Esophagus (tissue), 2 donors: ENCODE measurements around the gene FNDC1. TPM values are rescaled to one million over a fixed set of nuclear protein-coding genes. Genes with fewer than 3 reads are reported as not detected.

Source experiments
- H3K27ac ChIP-seq, 2 donors: one replicate each; pipeline ENCODE4 v1.5.1; 2013; ENCODE audit warnings: low read depth in 2 of 2, mild to moderate bottlenecking in 2 of 2, inconsistent platforms in 1 of 2, low read length in 1 of 2, moderate library complexity in 1 of 2
- H3K27me3 ChIP-seq, 2 donors: one replicate each; pipeline ENCODE4 v1.6.1; 2013; ENCODE audit warnings: low read length in 2 of 2, control low read depth in 1 of 2, mild to moderate bottlenecking in 1 of 2; ENCODE audit not compliant: insufficient read depth in 2 of 2, control insufficient read depth in 1 of 2
- H3K36me3 ChIP-seq, 2 donors: one replicate each; pipeline ENCODE4 v1.6.1; 2013; ENCODE audit warnings: low read length in 1 of 2; ENCODE audit not compliant: control insufficient read depth in 2 of 2, insufficient read depth in 2 of 2
- H3K4me1 ChIP-seq, 2 donors: one replicate each; pipeline ENCODE4 v1.6.1; 2013; ENCODE audit warnings: low read length in 1 of 2; ENCODE audit not compliant: control insufficient read depth in 2 of 2, insufficient read depth in 2 of 2
- H3K4me3 ChIP-seq, 2 donors: one replicate each; pipeline ENCODE4 v1.5.1; 2013; ENCODE audit warnings: low read length in 2 of 2, mild to moderate bottlenecking in 2 of 2, low read depth in 1 of 2, moderate library complexity in 1 of 2
- H3K9me3 ChIP-seq, 2 donors: one replicate each; pipeline ENCODE4 v1.6.1; 2013; ENCODE audit warnings: mild to moderate bottlenecking in 2 of 2, low read depth in 1 of 2, low read length in 1 of 2, moderate library complexity in 1 of 2; ENCODE audit not compliant: control insufficient read depth in 2 of 2, insufficient read depth in 1 of 2
- WGBS, 2 donors: extraction: QIAGEN DNeasy Blood & Tissue Kit; methylation state at CpG; one replicate each; pipeline ENCODE4 v1.1.7; 2013; 5-methylcytosine and 5-hydroxymethylcytosine counted together
- polyA plus RNA-seq, 2 donors: library from polyadenylated mRNA; stranded (reverse); fragments of 200-250 nt; gene quantifications; one replicate each; pipeline ENCODE4 v1.2.3, GENCODE V29; 2013
- donor health status: healthy with polysubstance abuse.
- donor health status: Bipolar disorder and iron deficiency.

FNDC1 gene
- polyA plus RNA-seq, 2 donors = 0.01 to 0.02 TPM

DNA sequence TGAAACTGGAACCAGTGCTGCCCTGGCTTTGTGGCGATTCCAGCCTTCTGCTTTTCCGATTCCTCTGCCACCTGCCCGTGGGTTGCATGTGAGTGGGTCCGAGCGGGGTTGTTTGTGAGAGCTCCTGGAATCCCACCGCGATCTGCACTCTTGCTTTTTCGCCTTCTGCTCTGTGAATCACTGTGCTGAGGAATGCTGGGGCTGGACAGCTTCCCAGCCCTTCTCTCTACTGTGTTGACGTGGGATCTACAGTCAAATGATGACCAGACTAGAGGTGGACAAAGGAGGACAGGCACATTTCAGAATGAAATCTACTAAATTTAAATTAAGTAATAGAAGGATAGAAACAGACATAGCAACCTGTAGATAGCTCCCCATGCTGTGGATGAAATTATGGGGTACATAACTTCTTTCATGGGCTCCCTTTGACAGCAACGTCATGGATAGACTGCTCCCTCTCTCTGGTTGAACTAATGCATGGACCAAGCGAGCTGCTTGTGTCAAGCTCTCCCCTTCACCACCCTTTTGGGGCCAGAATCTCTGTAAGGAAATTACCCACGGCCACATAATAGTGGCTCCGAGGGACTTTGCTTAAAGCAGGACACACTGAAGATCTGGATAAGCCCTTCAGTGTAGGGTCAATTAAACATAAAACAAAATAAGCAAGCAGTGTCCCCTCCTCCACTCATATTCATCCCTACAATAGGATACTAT is 2.0 kb downstream of the FNDC1 start:
- Histone ChIP-seq H3K27me3 (peaks cover 0 to 7% of the 10 kb centered on the region in 2 donors), H3K4me3 (no peak overlapping the region), H3K9me3 (no peaks in the 10 kb centered on the region), H3K4me1 (peaks cover 4 to 7% of the 10 kb centered on the region in 2 donors), H3K36me3 (no peaks in the 10 kb centered on the region), H3K27ac (no peak overlapping the region)
- WGBS, 2 donors = 30 to 43% methylated on average over 13 of the region's 13 CpGs

DNA sequence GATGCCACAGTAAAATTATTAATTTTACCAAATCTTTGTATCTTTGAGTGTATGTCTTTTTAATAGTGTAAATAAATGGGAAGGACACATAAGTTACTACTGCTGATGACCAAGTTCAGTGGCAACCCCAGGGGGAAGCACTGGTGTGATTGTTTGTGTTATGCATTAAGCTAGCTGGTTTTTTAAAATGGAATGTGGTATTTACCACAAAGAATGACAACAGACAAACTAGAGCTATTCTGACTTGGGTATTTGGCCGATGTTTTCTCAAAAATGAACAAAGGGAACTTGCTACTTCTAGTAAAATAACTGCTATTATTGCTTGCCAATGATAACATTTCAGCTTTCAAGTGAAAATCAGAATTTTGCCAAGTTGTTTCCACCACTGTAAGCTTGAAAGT is 2.9 kb downstream of the FNDC1 start:
- Histone ChIP-seq H3K27me3 (peaks cover 0 to 7% of the 10 kb centered on the region in 2 donors), H3K9me3 (no peaks in the 10 kb centered on the region), H3K4me3 (no peak overlapping the region), H3K36me3 (no peaks in the 10 kb centered on the region), H3K4me1 (peaks cover 4 to 7% of the 10 kb centered on the region in 2 donors), H3K27ac (no peak overlapping the region)
- WGBS, 2 donors = 71 to 80% methylated on average over 1 of the region's 1 CpG

DNA sequence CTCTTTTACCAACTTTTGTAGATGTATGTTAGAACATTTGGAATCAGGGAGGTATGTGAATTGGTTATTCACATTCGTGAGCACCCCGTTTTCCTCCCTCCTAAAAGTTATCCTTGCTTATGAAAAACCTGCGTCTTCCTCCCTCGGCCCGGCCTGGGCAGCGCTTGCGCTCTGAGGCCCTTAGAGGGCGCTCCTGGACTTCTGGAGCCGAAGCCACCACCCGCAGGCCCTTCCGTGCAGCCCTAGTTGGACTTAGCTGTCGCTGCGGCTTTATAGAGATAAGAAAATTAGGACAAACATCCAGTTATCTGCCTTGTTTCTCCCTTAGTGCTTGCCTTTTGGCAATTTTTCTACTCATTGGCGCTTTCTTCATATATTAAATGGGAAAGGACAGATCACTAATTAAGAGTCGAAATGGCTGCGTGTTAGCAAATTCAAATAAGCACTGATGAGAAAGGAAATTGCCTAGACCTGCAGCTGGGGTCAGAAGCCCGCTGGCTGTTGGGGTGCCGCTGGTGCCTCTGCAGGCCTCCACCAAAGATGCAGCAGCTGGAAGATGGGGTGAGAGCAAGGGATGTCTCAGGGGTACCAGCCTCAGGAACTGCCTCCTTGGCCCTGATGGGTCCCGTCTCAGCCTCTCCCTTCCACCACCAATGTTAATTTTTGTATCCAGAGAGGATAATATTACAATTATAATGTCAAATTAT is 5.2 kb downstream of the FNDC1 start:
- Histone ChIP-seq H3K9me3 (no peaks in the 10 kb centered on the region), H3K27me3 (peaks cover 0 to 7% of the 10 kb centered on the region in 2 donors), H3K4me3 (no peak overlapping the region), H3K4me1 (peaks cover 0 to 4% of the 10 kb centered on the region in 2 donors), H3K27ac (no peak overlapping the region), H3K36me3 (no peaks in the 10 kb centered on the region)
- 13% methylated on average over 19 of the region's 19 CpGs for WGBS, 2 donors

DNA sequence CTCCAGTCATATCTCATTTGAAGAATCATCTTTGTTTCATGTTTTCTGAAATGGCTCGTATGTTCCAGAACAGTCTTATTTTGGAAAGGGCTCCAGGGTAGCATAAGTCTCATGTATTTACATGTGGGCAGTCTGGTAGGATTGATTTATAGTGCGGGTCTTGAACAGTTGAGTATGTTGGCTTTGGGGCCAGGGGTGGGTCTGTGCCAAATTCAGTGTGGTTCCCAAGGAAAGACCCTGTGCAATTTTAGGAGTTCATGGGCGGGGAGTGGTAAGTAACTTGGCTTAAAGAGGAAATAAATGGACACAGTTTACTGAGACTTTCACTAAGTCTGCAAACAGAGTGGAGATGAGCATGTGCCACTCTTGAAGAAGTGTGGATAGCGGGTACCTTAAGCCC is 7.7 kb downstream of the FNDC1 start:
- Histone ChIP-seq H3K4me1 (no peaks in the 10 kb centered on the region), H3K27ac (no peak overlapping the region), H3K4me3 (no peak overlapping the region), H3K27me3 (peaks cover 0 to 3% of the 10 kb centered on the region in 2 donors), H3K36me3 (no peaks in the 10 kb centered on the region), H3K9me3 (no peaks in the 10 kb centered on the region)
- 93% methylated on average over 4 of the region's 4 CpGs for WGBS, 2 donors

- WGBS, 2 donors = 75 to 85% methylated on average over 9 of the region's 9 CpGs
- Histone ChIP-seq H3K9me3 (no peaks in the 10 kb centered on the region), H3K4me3 (no peak overlapping the region), H3K27ac (no peak overlapping the region), H3K27me3 (no peaks in the 10 kb centered on the region), H3K4me1 (no peaks in the 10 kb centered on the region), H3K36me3 (no peaks in the 10 kb centered on the region)
Measured at GRCh38 chr6:159178847-159179246, 9.6 kb downstream of the FNDC1 start.

DNA sequence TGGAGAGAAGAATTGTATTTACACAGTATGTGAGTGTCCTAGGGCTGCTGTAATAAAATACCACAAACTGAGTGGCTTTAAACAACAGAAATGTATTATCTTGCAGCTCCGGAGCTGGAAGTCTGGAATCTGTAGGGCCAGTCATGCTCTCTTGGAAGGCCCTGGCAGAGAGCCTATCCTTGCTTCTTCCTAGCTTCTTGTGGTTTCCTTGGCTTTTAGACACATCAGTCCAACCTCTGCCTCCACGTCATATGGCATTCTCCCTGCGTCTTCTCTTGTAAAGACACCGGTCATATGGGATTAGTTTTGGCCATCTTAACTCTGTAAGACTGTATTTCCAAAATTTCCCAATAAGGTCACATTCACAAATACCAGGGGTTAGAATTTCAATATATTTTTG is 10.8 kb downstream of the FNDC1 start:
- Histone ChIP-seq H3K36me3 (no peaks in the 10 kb centered on the region), H3K27me3 (no peaks in the 10 kb centered on the region), H3K27ac (no peak overlapping the region), H3K4me3 (no peak overlapping the region), H3K9me3 (no peaks in the 10 kb centered on the region), H3K4me1 (no peaks in the 10 kb centered on the region)
- 87 to 92% methylated on average over 4 of the region's 4 CpGs for WGBS, 2 donors

DNA sequence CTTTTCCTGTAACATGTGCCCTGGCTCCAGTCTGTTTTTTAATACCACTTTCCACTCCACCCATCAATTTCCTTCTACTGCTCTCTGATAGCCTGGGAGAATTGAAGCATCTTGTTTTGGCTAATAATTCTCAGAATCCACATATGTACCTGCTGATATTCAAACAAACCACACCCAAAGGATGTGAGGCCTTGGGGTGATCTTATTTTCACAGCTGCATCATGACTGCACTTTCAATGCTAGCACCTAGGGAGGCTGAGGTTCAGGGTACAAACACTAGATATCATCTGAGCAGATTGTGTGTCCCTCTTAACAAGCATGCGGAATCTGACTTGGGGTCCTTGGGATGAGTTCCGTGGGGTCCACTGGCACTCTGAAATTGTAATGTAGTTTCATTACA is 12.7 kb downstream of the FNDC1 start:
- Histone ChIP-seq H3K27me3 (no peaks in the 10 kb centered on the region), H3K9me3 (peaks cover 4 to 5% of the 10 kb centered on the region in 2 donors), H3K4me1 (no peaks in the 10 kb centered on the region), H3K36me3 (no peaks in the 10 kb centered on the region), H3K4me3 (no peak overlapping the region), H3K27ac (no peak overlapping the region)
- whole genome bisulfite sequencing, 2 donors = 92 to 98% methylated on average over 2 of the region's 2 CpGs

- Histone ChIP-seq H3K27me3 (no peaks in the 10 kb centered on the region), H3K4me1 (no peaks in the 10 kb centered on the region), H3K36me3 (no peaks in the 10 kb centered on the region), H3K4me3 (no peak overlapping the region), H3K27ac (no peak overlapping the region), H3K9me3 (peaks cover 5% of the 10 kb centered on the region in 2 donors)
- 85 to 89% methylated on average over 1 of the region's 1 CpG for WGBS, 2 donors
Measured at GRCh38 chr6:159184559-159184958, 15.4 kb downstream of the FNDC1 start.

DNA sequence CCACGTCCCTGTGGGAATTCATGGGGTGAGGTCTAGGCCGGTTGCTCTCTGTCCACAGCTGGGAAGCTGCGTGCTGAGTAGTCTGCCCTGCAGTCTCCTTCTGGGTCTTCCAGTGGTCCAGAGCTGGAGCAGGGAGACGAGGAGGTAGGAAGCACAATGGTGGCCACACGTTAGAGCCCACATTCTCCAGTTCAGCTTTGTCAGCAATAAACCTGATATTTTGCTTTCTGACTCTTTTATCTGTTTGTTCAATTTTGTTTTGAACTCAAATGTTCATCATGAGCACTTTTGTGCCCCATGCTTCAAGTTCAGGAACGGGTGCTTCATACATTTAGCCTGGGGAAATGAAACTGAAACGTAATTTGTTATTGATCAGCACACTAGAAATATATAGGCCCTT is 21.3 kb downstream of the FNDC1 start:
- H3K36me3 ChIP-seq = no peaks in the 10 kb centered on the region
- H3K9me3 ChIP-seq = peaks cover 5 to 7% of the 10 kb centered on the region in 2 donors
- no peaks in the 10 kb centered on the region for H3K4me1 ChIP-seq
- H3K27ac ChIP-seq = no peak overlapping the region
- H3K27me3 ChIP-seq = no peaks in the 10 kb centered on the region
- no peak overlapping the region for H3K4me3 ChIP-seq
- WGBS, 2 donors = 81 to 84% methylated on average over 7 of the region's 7 CpGs

GRCh38 chr6:159193923-159194322 is 24.7 kb downstream of the FNDC1 start:
- WGBS, 2 donors = 61 to 62% methylated on average over 2 of the region's 2 CpGs
- H3K36me3 ChIP-seq = no peaks in the 10 kb centered on the region

More at GRCh38 chr6:159193923-159194322, 24.7 kb downstream of the FNDC1 start:
- Histone ChIP-seq H3K9me3 (peaks cover 0 to 2% of the 10 kb centered on the region in 2 donors), H3K4me1 (no peaks in the 10 kb centered on the region), H3K27me3 (no peaks in the 10 kb centered on the region), H3K4me3 (no peak overlapping the region), H3K27ac (no peak overlapping the region)
